MM.1S (cell line): Measurements from ENCODE around the gene MVP.

Experiments used
- DNase-seq: peaks from one replicate; pipeline ENCODE4 v3.0.0-alpha.2; 2015
- H2AFZ ChIP-seq: fragments of 300-600 bp; sonication (generic); 2 replicates; pipeline ENCODE4 v1.6.0; 2016; ENCODE audit warnings: antibody characterized with exemption, low read length
- H3F3A ChIP-seq: fragments of 300-600 bp; sonication (generic); 2 replicates; pipeline ENCODE4 v1.6.1; 2016; ENCODE audit warnings: mild to moderate bottlenecking, antibody characterized with exemption, low read length, moderate library complexity, mixed read lengths; ENCODE audit not compliant: insufficient read depth
- H3K27ac ChIP-seq: fragments of 300-600 bp; sonication (generic); 2 replicates; pipeline ENCODE4 v1.5.1; 2016; ENCODE audit warnings: mild to moderate bottlenecking, low read length
- H3K27me3 ChIP-seq: fragments of 300-600 bp; sonication (generic); replicated peaks from 2 replicates; pipeline ENCODE4 v1.6.0; 2016; ENCODE audit warnings: low read length; ENCODE audit not compliant: insufficient read depth
- H3K36me3 ChIP-seq: fragments of 300-600 bp; sonication (generic); replicated peaks from 2 replicates; pipeline ENCODE4 v1.6.1; 2016; ENCODE audit warnings: mild to moderate bottlenecking, low read length, mixed read lengths; ENCODE audit not compliant: insufficient read depth
- H3K4me1 ChIP-seq: fragments of 300-600 bp; sonication (generic); 2 replicates; pipeline ENCODE4 v1.6.1; 2016; ENCODE audit warnings: low read length, mixed read lengths
- H3K4me2 ChIP-seq: fragments of 300-600 bp; sonication (generic); 2 replicates; pipeline ENCODE4 v1.6.0; 2016; ENCODE audit warnings: low read depth, low read length
- H3K4me3 ChIP-seq: fragments of 300-600 bp; sonication (generic); 2 replicates; pipeline ENCODE4 v1.5.1; 2016; ENCODE audit warnings: low read length, mixed read lengths
- H3K79me2 ChIP-seq: fragments of 300-600 bp; sonication (generic); 2 replicates; pipeline ENCODE4 v1.6.1; 2016; ENCODE audit warnings: mixed run types, low read length, mixed read lengths
- H3K9ac ChIP-seq: fragments of 300-600 bp; sonication (generic); 2 replicates; pipeline ENCODE4 v1.6.1; 2016; ENCODE audit warnings: low read length, mixed read lengths
- H3K9me2 ChIP-seq: fragments of 300-600 bp; sonication (generic); replicated peaks from 2 replicates; pipeline ENCODE4 v1.6.1; 2016; ENCODE audit warnings: mild to moderate bottlenecking, low read length, mixed read lengths; ENCODE audit not compliant: insufficient read depth
- H3K9me3 ChIP-seq: fragments of 300-600 bp; sonication (generic); replicated peaks from 2 replicates; pipeline ENCODE4 v1.6.1; 2016; ENCODE audit warnings: mild to moderate bottlenecking, low read length, mixed read lengths; ENCODE audit not compliant: insufficient read depth
- H4K20me1 ChIP-seq: fragments of 300-600 bp; sonication (generic); 2 replicates; pipeline ENCODE4 v1.6.1; 2016; ENCODE audit warnings: mild to moderate bottlenecking, low read length, moderate library complexity, mixed read lengths; ENCODE audit not compliant: insufficient read depth
- EZH2 ChIP-seq: fragments of 300-600 bp; sonication (generic); optimal IDR thresholded peaks from 2 replicates; pipeline ENCODE3; 2017; ENCODE audit warnings: low read depth, mild to moderate bottlenecking, antibody characterized with exemption, low read length, mixed read lengths
- EZH2phosphoT487 ChIP-seq: fragments of 300-600 bp; sonication (generic); IDR thresholded peaks from 2 replicates; pipeline ENCODE4 v1.6.1; 2018; ENCODE audit warnings: antibody characterized with exemption, low read length
- TF ChIP-seq, protein P1 (sequence below): fragments of 300-600 bp; sonication (generic); IDR thresholded peaks from 2 replicates; pipeline ENCODE4 v1.5.1; 2016; ENCODE audit warnings: antibody characterized with exemption, low read length, mixed read lengths

Gene MVP

DNA sequence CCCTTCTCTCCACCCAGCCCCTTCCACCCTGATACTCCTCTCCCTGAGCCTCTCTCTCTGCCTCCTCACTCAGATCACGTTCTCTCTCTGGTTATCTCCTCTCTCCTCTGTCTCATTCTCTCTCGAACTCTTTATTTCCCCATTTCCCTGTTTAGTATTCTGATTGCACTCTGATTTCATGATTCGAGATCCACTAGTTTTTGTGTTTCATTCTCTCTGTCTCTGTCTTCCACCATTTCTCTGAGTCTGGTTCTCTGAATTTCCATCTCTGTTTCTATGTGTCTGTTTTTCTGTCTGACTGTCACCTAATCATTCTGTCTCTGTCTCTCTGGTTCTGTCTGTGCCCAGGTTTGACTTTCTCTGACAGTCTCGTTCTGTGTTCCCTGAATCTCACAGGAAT lies 77.1 kb downstream of the MVP start:
- TF ChIP-seq, protein P1, sequence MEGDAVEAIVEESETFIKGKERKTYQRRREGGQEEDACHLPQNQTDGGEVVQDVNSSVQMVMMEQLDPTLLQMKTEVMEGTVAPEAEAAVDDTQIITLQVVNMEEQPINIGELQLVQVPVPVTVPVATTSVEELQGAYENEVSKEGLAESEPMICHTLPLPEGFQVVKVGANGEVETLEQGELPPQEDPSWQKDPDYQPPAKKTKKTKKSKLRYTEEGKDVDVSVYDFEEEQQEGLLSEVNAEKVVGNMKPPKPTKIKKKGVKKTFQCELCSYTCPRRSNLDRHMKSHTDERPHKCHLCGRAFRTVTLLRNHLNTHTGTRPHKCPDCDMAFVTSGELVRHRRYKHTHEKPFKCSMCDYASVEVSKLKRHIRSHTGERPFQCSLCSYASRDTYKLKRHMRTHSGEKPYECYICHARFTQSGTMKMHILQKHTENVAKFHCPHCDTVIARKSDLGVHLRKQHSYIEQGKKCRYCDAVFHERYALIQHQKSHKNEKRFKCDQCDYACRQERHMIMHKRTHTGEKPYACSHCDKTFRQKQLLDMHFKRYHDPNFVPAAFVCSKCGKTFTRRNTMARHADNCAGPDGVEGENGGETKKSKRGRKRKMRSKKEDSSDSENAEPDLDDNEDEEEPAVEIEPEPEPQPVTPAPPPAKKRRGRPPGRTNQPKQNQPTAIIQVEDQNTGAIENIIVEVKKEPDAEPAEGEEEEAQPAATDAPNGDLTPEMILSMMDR: no peak
- TF ChIP-seq EZH2phosphoT487: no peak
- no peak for TF ChIP-seq EZH2
- DNase-seq: no peak
- no peaks in the 10 kb centered on the region for H3K36me3 ChIP-seq
- no peaks in the 10 kb centered on the region for H3F3A ChIP-seq
- H3K9me2 ChIP-seq: no peaks in the 10 kb centered on the region
- H3K27me3 ChIP-seq: peaks cover 57% of the 10 kb centered on the region
- H3K9me3 ChIP-seq: no peaks in the 10 kb centered on the region
- H4K20me1 ChIP-seq: no peaks in the 10 kb centered on the region
- H3K79me2 ChIP-seq: no peaks in the 10 kb centered on the region
- H2AFZ ChIP-seq: no peak overlapping the region
- no peak overlapping the region for H3K4me3 ChIP-seq
- no peak overlapping the region for H3K4me2 ChIP-seq
- H3K4me1 ChIP-seq: 0 out of 2 replicates have a peak, but pooled peaks cover 4% of the 10 kb centered on the region
- no peak overlapping the region for H3K27ac ChIP-seq
- no peak overlapping the region for H3K9ac ChIP-seq
